Measurements from ENCODE around the gene GPR156.
A peak's percentile ranks its signal among the peaks of the same experiment; 100 is the strongest.

Gene GPR156

DNA sequence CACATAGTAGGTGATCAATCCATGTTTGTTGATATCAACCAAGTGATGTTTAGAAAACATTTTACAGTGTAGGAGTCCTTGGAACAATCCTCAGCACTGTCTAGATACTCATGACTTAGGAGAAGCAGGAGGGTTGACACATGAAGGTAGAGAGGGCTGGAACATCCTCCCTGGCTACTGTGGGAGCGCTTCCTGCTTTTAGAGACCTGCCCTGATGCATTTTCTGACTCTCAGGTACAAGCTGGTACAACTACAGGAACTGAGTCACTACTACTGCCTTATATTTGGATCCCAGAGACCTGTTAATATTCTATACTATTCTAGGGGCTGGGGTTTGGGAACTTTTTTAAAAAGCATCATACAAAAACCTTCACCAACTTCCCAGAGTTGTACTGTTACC lies 20.1 kb downstream of the GPR156 start:
- TF ChIP-seq CTCF (IDR thresholded peaks at IDR 0.05), result no peak

DNA sequence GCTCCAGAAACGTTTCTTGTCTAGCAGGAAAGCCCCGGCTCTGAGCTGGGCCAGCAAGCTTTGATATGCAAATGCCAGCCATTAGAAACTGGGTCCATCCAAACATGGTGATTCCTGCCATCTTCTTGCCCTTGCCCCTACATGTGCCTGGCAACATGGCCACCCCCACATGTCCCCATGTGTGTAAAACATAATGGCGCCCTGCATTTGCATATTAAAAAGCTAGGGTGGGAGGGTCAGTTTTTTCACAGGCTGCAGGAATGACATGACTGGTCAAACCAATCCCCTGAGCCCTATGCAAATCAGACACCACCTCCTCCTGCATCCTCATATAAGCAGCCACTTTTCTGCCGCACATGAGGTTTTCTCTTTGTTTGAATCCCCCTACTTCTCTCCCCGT lies 21.2 kb downstream of the GPR156 start:
- TF ChIP-seq CTCF (IDR thresholded peaks at IDR 0.05), result no peak

DNA sequence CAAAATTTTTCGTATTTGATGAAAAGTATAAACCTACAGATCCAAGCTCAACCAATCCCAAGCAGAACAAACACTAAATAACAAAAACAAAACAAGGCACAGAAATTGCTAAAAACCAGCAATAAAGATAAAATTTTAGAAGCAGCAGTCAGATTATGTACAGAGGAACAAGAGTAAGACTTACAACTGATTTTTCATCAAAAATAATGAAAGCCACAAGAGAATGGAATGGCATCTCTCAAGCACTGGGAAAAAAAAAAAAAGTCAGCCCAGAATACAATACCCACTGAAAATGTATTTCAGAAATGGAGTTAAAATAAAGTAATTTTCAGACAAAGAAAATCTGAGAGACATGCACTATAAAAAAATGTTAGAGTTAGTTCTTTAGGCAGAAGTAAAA lies 27.0 kb downstream of the GPR156 start:
- TF ChIP-seq CTCF (IDR thresholded peaks at IDR 0.05), result no peak

- TF ChIP-seq CTCF (IDR thresholded peaks at IDR 0.05), result no peak
Measured at GRCh38 chr3:120245386-120245785, 39.6 kb downstream of the GPR156 start.

DNA sequence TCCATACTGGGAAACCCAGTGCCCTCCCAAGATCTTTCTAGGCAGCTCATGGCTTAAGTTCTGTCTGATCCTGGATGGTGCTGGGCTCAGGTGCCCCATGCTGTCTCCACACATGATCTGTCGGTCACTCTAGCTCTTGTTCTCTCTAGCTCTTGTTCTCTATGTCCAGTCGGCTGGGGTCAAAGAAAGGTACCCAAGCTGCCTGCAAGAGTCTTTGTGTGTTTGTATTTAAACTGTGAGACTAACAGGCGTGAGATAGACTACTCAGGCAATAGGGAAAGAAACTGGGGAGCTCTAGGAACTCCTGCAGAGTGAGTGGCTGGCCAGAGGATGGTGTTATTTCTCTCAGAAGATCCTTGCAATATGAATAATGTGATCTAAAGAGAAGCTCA lies 40.2 kb downstream of the GPR156 start:
- TF ChIP-seq CTCF (IDR thresholded peaks at IDR 0.05), result peak; percentile 21; the same call in 1 of the 2 replicates

DNA sequence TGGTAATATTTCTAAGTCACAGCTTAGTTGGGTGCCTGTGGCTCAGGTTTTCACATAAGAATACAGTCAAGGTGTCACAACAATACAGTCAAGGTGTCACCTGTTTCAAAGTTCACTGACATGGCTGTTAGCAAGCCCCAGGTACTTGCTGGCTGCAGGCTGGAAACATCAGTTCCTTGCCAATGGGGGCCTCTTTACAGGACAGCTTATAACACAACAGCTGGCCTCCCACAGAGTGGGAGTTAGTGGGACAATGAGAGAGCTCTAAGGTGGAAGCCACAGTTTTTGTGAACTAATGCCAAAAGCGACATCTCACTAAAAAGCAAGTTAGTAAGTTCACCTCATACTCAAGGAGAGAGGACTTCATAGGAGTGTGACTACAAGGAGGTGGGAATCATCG lies 45.4 kb downstream of the GPR156 start:
- no peak for TF ChIP-seq CTCF (IDR thresholded peaks at IDR 0.05)

DNA sequence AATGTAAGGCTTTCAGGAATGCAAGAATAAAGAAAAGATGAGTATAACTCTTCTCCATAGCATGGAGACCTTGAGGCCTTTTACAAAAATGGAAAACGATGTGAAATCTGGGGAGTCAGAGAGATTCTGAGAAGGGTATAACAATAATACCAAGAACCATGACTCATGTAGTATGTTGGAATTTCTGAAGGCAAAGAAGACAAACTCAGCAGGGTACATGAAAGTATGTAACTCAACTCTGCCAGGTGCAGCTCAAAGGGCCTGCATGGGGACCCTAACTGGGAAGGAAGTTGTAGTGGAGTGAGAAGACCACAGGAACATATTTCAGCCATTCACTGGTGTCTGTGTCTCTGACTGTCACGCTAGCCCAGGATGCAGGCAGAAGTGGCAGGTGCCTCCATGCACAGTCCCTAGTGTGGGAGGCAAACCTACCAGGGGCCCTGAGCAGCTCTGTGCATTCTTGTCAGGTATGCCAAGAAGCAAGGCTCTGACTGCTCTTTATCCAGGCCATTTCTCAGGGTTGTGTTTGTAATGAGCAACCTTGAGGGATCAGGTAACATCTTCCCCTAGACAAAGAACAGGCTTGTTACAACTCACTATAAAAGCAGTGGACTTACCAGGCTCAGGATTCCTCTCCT lies 57.2 kb downstream of the GPR156 start:
- no peak for TF ChIP-seq CTCF (IDR thresholded peaks at IDR 0.05)

GRCh38 chr3:120224237-120224636 lies 60.8 kb downstream of the GPR156 start:
- no peak for TF ChIP-seq CTCF (IDR thresholded peaks at IDR 0.05)

All from LNCAP (cell line).